HS-27A (cell line): ENCODE results near the gene GNAO1.

Experiments
- DNase-seq: peaks from one replicate; pipeline ENCODE4 v3.0.0-alpha.2; 2012; ENCODE audit warnings: low read depth, missing footprints

GNAO1 gene

GRCh38 chr16:56400458-56400857 lies 209.2 kb downstream of the GNAO1 start:
- no peak for DNase-seq

- DNase-seq, result no peak
These were observed 210.2 kb downstream of the GNAO1 start for GRCh38 chr16:56401482-56401881.

GRCh38 chr16:56405977-56406672 lies 214.8 kb downstream of the GNAO1 start:
- no peak for DNase-seq
